Renal cortex interstitium (tissue), 11 donors: Measurements from ENCODE around the gene PDAP1. TPM values are rescaled to one million over a fixed set of nuclear protein-coding genes. Genes with fewer than 3 reads are reported as not detected.
"Not testable (repeated sequence)": the region's sequence is repeated elsewhere in the genome, so short reads cannot be mapped to it uniquely, and the experiment has no call there.

Source experiments
- DNase-seq, 11 donors: peaks; one replicate each; pipeline ENCODE4 v3.0.0-alpha.2; 2013; ENCODE audit warnings: low read depth in 9 of 11, low spot score in 4 of 11; ENCODE audit errors: extremely low read depth in 1 of 11
- polyA plus RNA-seq, 3 donors: library from polyadenylated mRNA; unstranded; fragments of 120-200 nt; gene quantifications; one replicate each; pipeline ENCODE4 v1.2.1, GENCODE V29; 2013; ENCODE audit not compliant: insufficient read length in 3 of 3

The PDAP1 gene
- polyA plus RNA-seq, 3 donors: 137 to 171 (median 142) TPM

GRCh38 chr7:99368750-99369389 is 39.5 kb downstream of the PDAP1 start:
- no peak for DNase-seq

GRCh38 chr7:99366646-99367045 is 41.8 kb downstream of the PDAP1 start:
- DNase-seq: no peak

GRCh38 chr7:99365318-99366141 is 42.9 kb downstream of the PDAP1 start:
- no peak for DNase-seq

- no peak for DNase-seq
These were observed 45.1 kb downstream of the PDAP1 start for GRCh38 chr7:99363286-99363685.

GRCh38 chr7:99362801-99363200 is 45.6 kb downstream of the PDAP1 start:
- no peak for DNase-seq

GRCh38 chr7:99359465-99360154 is 48.8 kb downstream of the PDAP1 start:
- DNase-seq: no peak

- DNase-seq: not testable (repeated sequence)
These were observed 49.9 kb downstream of the PDAP1 start for GRCh38 chr7:99358521-99358920.

- DNase-seq: no peak
These were observed 50.5 kb downstream of the PDAP1 start for GRCh38 chr7:99357701-99358490.

GRCh38 chr7:99355098-99355497 is 53.3 kb downstream of the PDAP1 start:
- DNase-seq: no peak

- no peak for DNase-seq
These were observed 56.1 kb downstream of the PDAP1 start for GRCh38 chr7:99352247-99352646.

- DNase-seq: not testable (repeated sequence)
These were observed 57.8 kb downstream of the PDAP1 start for GRCh38 chr7:99350641-99351040.

Other genes with a start within 250 kb of the PDAP1 start
- not detected for gene KPNA7, start 200.5 kb downstream of the PDAP1 start, polyA plus RNA-seq
- under 1 TPM in 2 of 3 donors, not detected in 1; 0.01 to 0.17 TPM for gene MYH16, start 135.8 kb downstream of the PDAP1 start, polyA plus RNA-seq
- 100 to 1,000 TPM; 101 to 114 (median 109) TPM for gene ARPC1A, start 82.7 kb downstream of the PDAP1 start, polyA plus RNA-seq
- 10 to 100 TPM; 24.2 to 44.8 (median 35.4) TPM for gene ARPC1B, start 33.9 kb downstream of the PDAP1 start, polyA plus RNA-seq
- gene BUD31, start 372 bp upstream of the PDAP1 start, polyA plus RNA-seq: 100 to 1,000 TPM; 105 to 111 (median 106) TPM
- 1 to 10 TPM; 5.0 to 5.8 (median 5.6) TPM for gene PTCD1, start 30.2 kb upstream of the PDAP1 start, polyA plus RNA-seq
- 10 to 100 TPM; 32.8 to 40.2 (median 37.6) TPM for gene CPSF4, start 30.3 kb upstream of the PDAP1 start, polyA plus RNA-seq
- gene ATP5MF, start 57.6 kb upstream of the PDAP1 start, polyA plus RNA-seq: 100 to 1,000 TPM; 376 to 480 (median 463) TPM
- gene ZNF789, start 64.3 kb upstream of the PDAP1 start, polyA plus RNA-seq: 10 to 100 TPM; 23.5 to 64.6 (median 30.6) TPM
- gene ZNF394, start 91.7 kb upstream of the PDAP1 start, polyA plus RNA-seq: 10 to 100 TPM; 13.8 to 20.3 (median 14.3) TPM
- gene ZKSCAN5, start 96.1 kb upstream of the PDAP1 start, polyA plus RNA-seq: 10 to 100 TPM; 15.3 to 18.3 (median 15.7) TPM
- 10 to 100 TPM; 14.5 to 17.6 (median 15.7) TPM for gene FAM200A, start 143.5 kb upstream of the PDAP1 start, polyA plus RNA-seq
- gene ZNF655, start 150.0 kb upstream of the PDAP1 start, polyA plus RNA-seq: 100 to 1,000 TPM in 1 of 3 donors, 10 to 100 TPM in 2; 69.9 to 106 (median 82.0) TPM
- 1 to 10 TPM; 1.5 to 2.7 (median 2.0) TPM for gene TMEM225B, start 189.7 kb upstream of the PDAP1 start, polyA plus RNA-seq
- 10 to 100 TPM; 18.5 to 21.0 (median 19.5) TPM for gene ZSCAN25, start 208.3 kb upstream of the PDAP1 start, polyA plus RNA-seq